ENCODE measurements around the gene CST4. TPM values are rescaled to one million over a fixed set of nuclear protein-coding genes. Genes with fewer than 3 reads are reported as not detected.

CST4 gene
- total RNA-seq, 1 experiment from 2014 or later: not detected

DNA sequence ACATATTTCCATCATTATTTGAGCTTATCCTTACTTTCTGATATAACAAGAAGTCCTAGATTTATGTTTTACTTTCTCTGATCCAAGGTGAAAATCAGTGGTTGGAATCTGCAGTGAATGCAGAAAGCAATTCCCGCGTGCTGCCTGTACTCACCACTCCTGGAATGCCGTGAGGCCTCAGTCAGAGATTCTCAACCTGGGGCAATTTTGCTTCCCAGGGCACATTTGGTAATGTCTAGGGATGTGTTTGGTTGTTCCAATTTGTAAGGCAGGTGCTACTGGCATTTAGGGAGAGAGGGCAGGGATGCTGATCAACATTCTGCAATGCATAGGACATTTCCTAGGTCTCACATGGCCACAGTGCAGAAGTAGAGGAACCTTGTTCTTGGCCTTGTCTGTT lies 23.9 kb downstream of the CST4 start:
- POLR2A ChIA-PET: no interaction called here
- H3K4me3 Mint-ChIP-seq: no peak overlapping the region
- TF ChIP-seq, protein P1, sequence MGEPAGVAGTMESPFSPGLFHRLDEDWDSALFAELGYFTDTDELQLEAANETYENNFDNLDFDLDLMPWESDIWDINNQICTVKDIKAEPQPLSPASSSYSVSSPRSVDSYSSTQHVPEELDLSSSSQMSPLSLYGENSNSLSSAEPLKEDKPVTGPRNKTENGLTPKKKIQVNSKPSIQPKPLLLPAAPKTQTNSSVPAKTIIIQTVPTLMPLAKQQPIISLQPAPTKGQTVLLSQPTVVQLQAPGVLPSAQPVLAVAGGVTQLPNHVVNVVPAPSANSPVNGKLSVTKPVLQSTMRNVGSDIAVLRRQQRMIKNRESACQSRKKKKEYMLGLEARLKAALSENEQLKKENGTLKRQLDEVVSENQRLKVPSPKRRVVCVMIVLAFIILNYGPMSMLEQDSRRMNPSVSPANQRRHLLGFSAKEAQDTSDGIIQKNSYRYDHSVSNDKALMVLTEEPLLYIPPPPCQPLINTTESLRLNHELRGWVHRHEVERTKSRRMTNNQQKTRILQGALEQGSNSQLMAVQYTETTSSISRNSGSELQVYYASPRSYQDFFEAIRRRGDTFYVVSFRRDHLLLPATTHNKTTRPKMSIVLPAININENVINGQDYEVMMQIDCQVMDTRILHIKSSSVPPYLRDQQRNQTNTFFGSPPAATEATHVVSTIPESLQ (CRISPR knock-in tag; IDR thresholded peaks at IDR 0.05): no peak
- TF ChIP-seq, protein P2, sequence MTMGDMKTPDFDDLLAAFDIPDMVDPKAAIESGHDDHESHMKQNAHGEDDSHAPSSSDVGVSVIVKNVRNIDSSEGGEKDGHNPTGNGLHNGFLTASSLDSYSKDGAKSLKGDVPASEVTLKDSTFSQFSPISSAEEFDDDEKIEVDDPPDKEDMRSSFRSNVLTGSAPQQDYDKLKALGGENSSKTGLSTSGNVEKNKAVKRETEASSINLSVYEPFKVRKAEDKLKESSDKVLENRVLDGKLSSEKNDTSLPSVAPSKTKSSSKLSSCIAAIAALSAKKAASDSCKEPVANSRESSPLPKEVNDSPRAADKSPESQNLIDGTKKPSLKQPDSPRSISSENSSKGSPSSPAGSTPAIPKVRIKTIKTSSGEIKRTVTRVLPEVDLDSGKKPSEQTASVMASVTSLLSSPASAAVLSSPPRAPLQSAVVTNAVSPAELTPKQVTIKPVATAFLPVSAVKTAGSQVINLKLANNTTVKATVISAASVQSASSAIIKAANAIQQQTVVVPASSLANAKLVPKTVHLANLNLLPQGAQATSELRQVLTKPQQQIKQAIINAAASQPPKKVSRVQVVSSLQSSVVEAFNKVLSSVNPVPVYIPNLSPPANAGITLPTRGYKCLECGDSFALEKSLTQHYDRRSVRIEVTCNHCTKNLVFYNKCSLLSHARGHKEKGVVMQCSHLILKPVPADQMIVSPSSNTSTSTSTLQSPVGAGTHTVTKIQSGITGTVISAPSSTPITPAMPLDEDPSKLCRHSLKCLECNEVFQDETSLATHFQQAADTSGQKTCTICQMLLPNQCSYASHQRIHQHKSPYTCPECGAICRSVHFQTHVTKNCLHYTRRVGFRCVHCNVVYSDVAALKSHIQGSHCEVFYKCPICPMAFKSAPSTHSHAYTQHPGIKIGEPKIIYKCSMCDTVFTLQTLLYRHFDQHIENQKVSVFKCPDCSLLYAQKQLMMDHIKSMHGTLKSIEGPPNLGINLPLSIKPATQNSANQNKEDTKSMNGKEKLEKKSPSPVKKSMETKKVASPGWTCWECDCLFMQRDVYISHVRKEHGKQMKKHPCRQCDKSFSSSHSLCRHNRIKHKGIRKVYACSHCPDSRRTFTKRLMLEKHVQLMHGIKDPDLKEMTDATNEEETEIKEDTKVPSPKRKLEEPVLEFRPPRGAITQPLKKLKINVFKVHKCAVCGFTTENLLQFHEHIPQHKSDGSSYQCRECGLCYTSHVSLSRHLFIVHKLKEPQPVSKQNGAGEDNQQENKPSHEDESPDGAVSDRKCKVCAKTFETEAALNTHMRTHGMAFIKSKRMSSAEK (CRISPR knock-in tag; IDR thresholded peaks at IDR 0.05; ENCODE audit: borderline replicate concordance): no peak
- no peak for TF ChIP-seq ZNF121 (CRISPR knock-in tag; IDR thresholded peaks at IDR 0.05)
- no peak for TF ChIP-seq JUN (CRISPR knock-in tag; IDR thresholded peaks at IDR 0.05)
- TF ChIP-seq, protein P3, sequence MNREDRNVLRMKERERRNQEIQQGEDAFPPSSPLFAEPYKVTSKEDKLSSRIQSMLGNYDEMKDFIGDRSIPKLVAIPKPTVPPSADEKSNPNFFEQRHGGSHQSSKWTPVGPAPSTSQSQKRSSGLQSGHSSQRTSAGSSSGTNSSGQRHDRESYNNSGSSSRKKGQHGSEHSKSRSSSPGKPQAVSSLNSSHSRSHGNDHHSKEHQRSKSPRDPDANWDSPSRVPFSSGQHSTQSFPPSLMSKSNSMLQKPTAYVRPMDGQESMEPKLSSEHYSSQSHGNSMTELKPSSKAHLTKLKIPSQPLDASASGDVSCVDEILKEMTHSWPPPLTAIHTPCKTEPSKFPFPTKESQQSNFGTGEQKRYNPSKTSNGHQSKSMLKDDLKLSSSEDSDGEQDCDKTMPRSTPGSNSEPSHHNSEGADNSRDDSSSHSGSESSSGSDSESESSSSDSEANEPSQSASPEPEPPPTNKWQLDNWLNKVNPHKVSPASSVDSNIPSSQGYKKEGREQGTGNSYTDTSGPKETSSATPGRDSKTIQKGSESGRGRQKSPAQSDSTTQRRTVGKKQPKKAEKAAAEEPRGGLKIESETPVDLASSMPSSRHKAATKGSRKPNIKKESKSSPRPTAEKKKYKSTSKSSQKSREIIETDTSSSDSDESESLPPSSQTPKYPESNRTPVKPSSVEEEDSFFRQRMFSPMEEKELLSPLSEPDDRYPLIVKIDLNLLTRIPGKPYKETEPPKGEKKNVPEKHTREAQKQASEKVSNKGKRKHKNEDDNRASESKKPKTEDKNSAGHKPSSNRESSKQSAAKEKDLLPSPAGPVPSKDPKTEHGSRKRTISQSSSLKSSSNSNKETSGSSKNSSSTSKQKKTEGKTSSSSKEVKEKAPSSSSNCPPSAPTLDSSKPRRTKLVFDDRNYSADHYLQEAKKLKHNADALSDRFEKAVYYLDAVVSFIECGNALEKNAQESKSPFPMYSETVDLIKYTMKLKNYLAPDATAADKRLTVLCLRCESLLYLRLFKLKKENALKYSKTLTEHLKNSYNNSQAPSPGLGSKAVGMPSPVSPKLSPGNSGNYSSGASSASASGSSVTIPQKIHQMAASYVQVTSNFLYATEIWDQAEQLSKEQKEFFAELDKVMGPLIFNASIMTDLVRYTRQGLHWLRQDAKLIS (CRISPR knock-in tag; IDR thresholded peaks at IDR 0.05; ENCODE audit: borderline replicate concordance): no peak
- TF ChIP-seq, protein P4, sequence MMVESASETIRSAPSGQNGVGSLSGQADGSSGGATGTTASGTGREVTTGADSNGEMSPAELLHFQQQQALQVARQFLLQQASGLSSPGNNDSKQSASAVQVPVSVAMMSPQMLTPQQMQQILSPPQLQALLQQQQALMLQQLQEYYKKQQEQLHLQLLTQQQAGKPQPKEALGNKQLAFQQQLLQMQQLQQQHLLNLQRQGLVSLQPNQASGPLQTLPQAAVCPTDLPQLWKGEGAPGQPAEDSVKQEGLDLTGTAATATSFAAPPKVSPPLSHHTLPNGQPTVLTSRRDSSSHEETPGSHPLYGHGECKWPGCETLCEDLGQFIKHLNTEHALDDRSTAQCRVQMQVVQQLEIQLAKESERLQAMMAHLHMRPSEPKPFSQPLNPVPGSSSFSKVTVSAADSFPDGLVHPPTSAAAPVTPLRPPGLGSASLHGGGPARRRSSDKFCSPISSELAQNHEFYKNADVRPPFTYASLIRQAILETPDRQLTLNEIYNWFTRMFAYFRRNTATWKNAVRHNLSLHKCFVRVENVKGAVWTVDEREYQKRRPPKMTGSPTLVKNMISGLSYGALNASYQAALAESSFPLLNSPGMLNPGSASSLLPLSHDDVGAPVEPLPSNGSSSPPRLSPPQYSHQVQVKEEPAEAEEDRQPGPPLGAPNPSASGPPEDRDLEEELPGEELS (CRISPR knock-in tag; IDR thresholded peaks at IDR 0.05): no peak
- TF ChIP-seq NR3C1 (CRISPR knock-in tag; conservative IDR thresholded peaks at IDR 0.05; ENCODE audit: low read depth): no peak
- TF ChIP-seq, protein P5, sequence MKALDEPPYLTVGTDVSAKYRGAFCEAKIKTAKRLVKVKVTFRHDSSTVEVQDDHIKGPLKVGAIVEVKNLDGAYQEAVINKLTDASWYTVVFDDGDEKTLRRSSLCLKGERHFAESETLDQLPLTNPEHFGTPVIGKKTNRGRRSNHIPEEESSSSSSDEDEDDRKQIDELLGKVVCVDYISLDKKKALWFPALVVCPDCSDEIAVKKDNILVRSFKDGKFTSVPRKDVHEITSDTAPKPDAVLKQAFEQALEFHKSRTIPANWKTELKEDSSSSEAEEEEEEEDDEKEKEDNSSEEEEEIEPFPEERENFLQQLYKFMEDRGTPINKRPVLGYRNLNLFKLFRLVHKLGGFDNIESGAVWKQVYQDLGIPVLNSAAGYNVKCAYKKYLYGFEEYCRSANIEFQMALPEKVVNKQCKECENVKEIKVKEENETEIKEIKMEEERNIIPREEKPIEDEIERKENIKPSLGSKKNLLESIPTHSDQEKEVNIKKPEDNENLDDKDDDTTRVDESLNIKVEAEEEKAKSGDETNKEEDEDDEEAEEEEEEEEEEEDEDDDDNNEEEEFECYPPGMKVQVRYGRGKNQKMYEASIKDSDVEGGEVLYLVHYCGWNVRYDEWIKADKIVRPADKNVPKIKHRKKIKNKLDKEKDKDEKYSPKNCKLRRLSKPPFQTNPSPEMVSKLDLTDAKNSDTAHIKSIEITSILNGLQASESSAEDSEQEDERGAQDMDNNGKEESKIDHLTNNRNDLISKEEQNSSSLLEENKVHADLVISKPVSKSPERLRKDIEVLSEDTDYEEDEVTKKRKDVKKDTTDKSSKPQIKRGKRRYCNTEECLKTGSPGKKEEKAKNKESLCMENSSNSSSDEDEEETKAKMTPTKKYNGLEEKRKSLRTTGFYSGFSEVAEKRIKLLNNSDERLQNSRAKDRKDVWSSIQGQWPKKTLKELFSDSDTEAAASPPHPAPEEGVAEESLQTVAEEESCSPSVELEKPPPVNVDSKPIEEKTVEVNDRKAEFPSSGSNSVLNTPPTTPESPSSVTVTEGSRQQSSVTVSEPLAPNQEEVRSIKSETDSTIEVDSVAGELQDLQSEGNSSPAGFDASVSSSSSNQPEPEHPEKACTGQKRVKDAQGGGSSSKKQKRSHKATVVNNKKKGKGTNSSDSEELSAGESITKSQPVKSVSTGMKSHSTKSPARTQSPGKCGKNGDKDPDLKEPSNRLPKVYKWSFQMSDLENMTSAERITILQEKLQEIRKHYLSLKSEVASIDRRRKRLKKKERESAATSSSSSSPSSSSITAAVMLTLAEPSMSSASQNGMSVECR (CRISPR knock-in tag; IDR thresholded peaks at IDR 0.05; ENCODE audit: borderline replicate concordance): no peak
- TF ChIP-seq, protein P6, sequence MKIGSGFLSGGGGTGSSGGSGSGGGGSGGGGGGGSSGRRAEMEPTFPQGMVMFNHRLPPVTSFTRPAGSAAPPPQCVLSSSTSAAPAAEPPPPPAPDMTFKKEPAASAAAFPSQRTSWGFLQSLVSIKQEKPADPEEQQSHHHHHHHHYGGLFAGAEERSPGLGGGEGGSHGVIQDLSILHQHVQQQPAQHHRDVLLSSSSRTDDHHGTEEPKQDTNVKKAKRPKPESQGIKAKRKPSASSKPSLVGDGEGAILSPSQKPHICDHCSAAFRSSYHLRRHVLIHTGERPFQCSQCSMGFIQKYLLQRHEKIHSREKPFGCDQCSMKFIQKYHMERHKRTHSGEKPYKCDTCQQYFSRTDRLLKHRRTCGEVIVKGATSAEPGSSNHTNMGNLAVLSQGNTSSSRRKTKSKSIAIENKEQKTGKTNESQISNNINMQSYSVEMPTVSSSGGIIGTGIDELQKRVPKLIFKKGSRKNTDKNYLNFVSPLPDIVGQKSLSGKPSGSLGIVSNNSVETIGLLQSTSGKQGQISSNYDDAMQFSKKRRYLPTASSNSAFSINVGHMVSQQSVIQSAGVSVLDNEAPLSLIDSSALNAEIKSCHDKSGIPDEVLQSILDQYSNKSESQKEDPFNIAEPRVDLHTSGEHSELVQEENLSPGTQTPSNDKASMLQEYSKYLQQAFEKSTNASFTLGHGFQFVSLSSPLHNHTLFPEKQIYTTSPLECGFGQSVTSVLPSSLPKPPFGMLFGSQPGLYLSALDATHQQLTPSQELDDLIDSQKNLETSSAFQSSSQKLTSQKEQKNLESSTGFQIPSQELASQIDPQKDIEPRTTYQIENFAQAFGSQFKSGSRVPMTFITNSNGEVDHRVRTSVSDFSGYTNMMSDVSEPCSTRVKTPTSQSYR (CRISPR knock-in tag; IDR thresholded peaks at IDR 0.05): no peak
- TF ChIP-seq GABPB1 (CRISPR knock-in tag; IDR thresholded peaks at IDR 0.05): no peak
- no peak for TF ChIP-seq NFYB (CRISPR knock-in tag; conservative IDR thresholded peaks at IDR 0.05; ENCODE audit: low read depth)
- TF ChIP-seq, protein P7, sequence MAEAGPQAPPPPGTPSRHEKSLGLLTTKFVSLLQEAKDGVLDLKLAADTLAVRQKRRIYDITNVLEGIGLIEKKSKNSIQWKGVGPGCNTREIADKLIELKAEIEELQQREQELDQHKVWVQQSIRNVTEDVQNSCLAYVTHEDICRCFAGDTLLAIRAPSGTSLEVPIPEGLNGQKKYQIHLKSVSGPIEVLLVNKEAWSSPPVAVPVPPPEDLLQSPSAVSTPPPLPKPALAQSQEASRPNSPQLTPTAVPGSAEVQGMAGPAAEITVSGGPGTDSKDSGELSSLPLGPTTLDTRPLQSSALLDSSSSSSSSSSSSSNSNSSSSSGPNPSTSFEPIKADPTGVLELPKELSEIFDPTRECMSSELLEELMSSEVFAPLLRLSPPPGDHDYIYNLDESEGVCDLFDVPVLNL (CRISPR knock-in tag; IDR thresholded peaks at IDR 0.05; ENCODE audit: borderline replicate concordance, low read depth): no peak
- no peak for TF ChIP-seq AR (CRISPR knock-in tag; IDR thresholded peaks at IDR 0.05)

More for the DNA sequence above, 23.9 kb downstream of the CST4 start:
- CTCF ChIA-PET: no interaction called here
- Mint-ChIP-seq H3K4me1 (no peaks in the 10 kb centered on the region), H3K36me3 (no peaks in the 10 kb centered on the region), H3K27me3 (ENCODE audit: low read depth) (no peaks in the 10 kb centered on the region), H3K27ac (no peak overlapping the region), H3K9me3 (no peaks in the 10 kb centered on the region)
- ATAC-seq: no peak
- no peak for DNase-seq (ENCODE audit: low spot score)

All from WTC11 (cell line).